ENCODE measurements around the gene ZNF784.
A peak's percentile ranks its signal among the peaks of the same experiment; 100 is the strongest.
"Not testable (repeated sequence)": the region's sequence is repeated elsewhere in the genome, so short reads cannot be mapped to it uniquely, and the experiment has no call there.

The ZNF784 gene

GRCh38 chr19:55580628-55581144, 43.7 kb downstream of the ZNF784 start, which contains the start of gene ZNF579:
ZNF579 (minus strand) TSS chr19:55580848; CDS start chr19:55579639, 1,209 bp downstream.
- peak; percentile 78 for DNase-seq

- DNase-seq = no peak
These were observed 44.4 kb downstream of the ZNF784 start for GRCh38 chr19:55579766-55580621.

- DNase-seq = no peak
These were observed 45.3 kb downstream of the ZNF784 start for GRCh38 chr19:55578761-55579747.

GRCh38 chr19:55578031-55578760, 46.2 kb downstream of the ZNF784 start:
- DNase-seq = no peak

DNA sequence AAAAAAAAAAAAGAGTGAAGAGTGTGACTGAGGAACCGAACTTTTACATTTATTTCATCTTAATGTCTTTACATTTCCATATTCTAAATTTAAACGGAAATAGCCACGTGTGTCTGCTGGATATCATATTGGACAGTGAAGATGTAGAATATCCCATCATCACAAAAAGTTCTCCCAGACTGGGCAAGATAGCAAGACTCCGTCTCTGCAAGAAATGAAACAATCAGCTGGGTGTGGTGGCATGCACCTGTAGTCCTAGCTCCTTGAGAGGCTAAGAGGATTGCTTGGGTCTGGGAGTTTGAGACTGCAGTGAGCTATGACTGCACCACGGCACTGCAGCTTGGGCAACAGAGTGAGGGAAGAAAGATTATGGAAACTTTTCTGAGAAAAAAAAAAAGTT, 47.6 kb downstream of the ZNF784 start:
- no peak for DNase-seq

DNA sequence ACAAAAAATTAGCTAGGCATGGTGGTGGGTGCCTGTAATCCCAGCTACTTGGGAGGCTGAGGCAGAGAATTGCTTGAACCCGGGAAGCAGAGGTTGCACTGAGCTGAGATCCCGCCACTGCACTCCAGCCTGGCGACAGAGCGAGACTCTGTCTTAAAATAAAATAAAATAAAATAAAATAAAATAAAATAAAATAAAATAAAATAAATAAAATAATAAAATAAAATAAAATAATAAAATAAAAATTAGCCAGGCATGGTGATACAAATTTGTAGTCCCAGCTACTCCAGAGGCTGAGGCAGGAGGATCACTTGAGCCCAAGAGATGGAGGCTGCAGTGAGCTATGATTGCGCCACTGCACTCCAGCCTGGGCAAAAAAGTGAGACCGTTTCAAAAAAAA, 50.4 kb downstream of the ZNF784 start:
- not testable (repeated sequence) for DNase-seq
